Retina (tissue), 1 donor: Measurements from ENCODE around the gene PTOV1.

Source experiments
- DNase-seq: peaks from one replicate; pipeline ENCODE4 v3.0.0-alpha.2; 2016

Gene PTOV1

GRCh38 chr19:49877020-49877878 lies 26.3 kb downstream of the PTOV1 start, which contains the start of the genes AKT1S1 and TBC1D17:
Gene AKT1S1, minus strand, starts transcription at chr19:49877355. Its CDS starts 4,060 bp downstream, at chr19:49873295.
Gene TBC1D17, plus strand, starts transcription at chr19:49877702. Its CDS starts 22 bp downstream, at chr19:49877724.
- DNase-seq, result peak; percentile 100

- DNase-seq, result no peak
Measured at GRCh38 chr19:49877879-49878743, 27.2 kb downstream of the PTOV1 start.

DNA sequence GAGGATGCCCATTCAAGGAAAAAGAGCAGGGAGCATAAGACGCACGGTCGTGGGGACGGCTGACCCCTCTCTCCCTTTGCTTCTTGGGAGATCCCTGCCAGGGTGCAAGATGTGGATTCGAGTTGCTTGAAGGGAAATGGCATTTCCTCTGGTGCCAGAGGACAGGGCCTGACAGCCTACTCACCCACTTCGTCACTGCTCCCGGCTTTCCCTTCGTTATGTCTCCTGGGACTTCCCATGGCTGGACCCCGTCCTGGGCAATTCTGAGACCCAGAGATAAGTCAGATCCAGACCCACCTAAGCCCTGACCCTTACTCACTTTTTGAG lies 27.7 kb downstream of the PTOV1 start:
- DNase-seq, result no peak

DNA sequence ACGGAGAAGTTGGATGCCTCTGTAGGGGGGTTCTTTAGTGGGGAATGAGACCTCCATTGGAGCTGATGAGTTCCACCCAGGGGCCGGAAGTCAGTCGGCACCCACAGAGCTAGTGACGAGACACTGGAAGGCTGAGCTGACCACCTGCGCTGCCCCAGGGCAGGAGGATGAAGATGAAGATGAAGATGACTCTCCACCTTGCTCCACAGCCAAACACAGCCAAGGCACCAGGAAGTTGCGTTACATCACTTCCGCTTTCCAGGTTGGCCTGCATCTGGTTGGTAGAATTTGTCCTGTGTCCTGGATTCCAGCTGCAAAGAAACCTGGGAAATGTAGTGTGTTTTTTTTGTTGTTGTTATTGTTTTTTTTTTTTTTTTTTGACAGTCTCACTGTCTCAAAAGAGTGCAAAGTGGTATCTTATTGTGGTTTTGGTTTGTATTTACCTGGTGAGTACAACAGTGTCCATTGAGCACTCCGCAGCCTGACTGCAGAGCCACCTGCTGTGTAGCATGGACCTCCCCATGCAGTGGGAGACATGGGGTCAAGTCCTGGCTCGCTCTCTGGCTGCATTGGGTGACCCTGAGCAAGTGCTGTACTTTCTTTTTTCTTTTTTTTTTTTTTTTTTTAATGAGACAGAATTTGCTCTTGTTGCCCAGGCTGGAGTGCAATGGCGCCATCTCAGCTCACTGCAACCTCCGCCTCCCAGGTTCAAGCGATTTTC lies 28.4 kb downstream of the PTOV1 start:
- DNase-seq, result no peak

- DNase-seq, result no peak
Measured at GRCh38 chr19:49880162-49880869, 29.4 kb downstream of the PTOV1 start.

DNA sequence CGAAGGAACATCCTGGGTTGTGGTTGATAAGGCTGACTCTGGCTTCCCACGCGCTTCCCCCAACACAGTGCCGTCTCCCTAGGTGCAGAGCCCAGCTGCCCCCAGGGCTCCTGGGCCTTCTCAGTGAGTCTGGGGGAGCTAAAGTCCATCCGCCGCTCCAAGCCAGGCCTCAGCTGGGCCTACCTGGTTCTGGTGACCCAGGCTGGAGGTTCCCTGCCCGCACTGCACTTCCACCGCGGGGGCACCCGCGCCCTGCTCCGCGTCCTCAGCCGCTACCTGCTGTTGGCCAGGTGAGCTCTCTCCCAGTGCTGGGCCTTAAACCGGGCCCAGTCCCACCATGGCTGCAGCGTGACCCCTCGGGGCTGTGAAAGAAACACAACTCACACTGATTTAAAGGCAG lies 30.2 kb downstream of the PTOV1 start:
- no peak for DNase-seq

DNA sequence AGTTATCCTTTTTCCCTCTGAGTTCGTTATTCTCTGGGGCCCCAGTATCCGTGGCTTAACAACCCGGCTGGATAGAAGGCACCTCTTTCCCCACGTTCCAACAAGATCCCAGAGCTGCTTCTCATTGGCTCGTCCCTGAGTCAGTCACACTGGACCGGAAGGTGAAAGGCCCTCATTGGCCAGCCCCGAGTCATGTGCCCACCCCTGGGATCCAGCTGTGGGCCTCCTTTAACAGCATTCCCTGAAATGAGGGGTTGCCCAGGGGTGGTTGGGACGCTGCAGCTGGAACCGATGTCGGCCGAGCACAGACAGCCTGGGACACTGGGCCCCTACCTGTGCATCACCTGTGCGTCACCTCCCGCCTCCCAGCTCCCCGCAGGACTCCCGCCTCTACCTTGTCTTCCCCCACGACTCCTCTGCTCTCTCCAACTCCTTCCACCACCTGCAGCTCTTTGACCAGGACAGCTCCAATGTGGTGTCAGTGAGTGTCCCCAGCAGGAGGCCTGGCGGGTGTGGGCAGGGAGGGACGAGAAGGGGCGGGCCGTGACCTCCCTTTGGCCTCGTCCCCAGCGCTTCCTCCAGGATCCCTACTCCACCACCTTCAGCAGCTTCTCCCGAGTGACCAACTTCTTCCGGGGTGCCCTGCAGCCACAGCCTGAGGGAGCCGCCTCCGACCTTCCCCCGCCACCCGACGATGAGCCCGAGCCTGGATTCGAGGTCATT lies 30.9 kb downstream of the PTOV1 start:
- DNase-seq, result no peak

- no peak for DNase-seq
Measured at GRCh38 chr19:49882643-49883042, 31.7 kb downstream of the PTOV1 start.

GRCh38 chr19:49883094-49883493 lies 32.1 kb downstream of the PTOV1 start:
- DNase-seq, result no peak

DNA sequence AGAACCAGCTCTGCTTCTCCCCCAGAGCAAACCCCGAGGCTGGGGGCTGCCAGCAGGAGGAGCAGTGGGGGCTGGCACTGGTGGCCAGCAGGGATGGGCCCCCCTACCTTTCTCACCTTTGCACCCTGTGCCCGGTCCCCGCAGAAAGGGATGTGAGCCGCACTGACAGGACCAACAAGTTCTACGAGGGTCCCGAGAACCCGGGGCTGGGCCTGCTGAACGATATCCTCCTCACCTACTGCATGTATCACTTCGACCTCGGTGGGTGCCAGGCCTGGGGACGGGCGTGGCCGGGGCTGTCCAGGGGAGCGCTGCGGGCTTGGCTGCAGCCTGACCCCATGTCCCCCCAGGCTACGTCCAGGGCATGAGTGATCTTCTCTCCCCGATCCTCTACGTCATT lies 33.1 kb downstream of the PTOV1 start:
- DNase-seq, result no peak

GRCh38 chr19:49884760-49885159 lies 33.8 kb downstream of the PTOV1 start:
- no peak for DNase-seq

- DNase-seq, result no peak
Measured at GRCh38 chr19:49887037-49887664, 36.2 kb downstream of the PTOV1 start.

- no peak for DNase-seq
Measured at GRCh38 chr19:49887665-49888509, 36.9 kb downstream of the PTOV1 start.

GRCh38 chr19:49888510-49888824 lies 37.5 kb downstream of the PTOV1 start:
- no peak for DNase-seq

DNA sequence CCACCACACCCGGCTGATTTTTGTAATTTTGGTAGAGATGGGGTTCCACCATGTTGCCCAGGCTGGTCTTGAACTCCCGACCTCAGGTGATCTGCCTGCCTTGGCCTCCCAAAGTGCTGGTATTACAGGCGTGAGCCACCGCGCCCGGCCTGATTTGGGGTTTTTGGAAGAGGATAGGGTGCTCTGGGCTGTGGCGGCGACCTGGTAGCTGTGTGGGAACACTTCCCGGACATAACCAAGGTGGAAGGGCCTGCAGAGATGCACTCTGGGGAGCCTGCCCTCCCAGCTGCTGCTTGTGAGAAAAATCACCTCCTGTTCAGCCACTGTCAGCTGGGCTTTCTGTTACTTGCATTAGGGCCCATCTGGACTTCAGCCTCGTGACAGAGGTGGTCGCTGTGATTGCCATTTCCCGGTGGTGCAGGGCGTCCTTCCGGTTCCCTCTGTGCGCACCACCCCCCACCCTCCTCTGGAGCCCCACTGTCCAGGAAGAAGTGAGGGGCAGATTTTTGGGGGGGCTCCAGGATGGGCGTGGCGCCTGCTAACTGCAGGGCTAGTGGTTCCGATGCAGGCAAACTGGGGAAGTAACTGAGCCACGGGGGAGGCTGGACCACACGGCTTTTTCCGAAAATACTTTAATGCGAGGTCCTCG lies 38.2 kb downstream of the PTOV1 start:
- DNase-seq, result no peak

DNA sequence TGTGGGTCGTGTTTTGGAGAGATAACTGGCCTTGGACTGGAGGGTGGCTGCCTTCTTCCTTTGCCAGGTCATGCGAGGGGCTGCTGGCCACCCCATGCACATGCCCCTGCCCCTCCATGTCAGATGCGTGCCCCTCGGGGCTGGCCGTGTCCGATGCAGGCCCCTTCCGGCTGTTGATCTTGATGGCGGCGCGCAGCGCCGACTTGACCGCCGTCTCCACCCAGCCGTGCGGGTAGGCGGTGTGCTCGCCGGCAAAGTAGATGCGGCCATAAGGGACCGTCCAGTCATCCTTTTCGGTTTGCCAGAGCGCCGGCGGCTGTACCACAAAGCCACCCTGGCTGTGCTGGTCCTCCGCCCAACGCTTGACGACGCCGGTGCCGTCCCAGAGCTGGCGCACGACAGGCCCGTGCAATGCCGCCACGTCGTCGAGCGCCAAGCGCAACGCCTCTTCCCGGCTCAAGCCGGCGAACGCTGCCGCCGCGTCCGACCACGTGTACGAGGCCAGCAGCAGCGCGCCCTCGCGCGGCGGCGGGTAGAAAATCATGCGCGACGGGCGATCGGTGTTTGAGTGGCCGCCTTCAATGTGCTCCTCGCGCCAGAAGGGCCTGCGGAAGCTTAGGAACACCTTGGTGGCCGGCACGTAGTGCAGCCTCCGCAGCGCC lies 38.9 kb downstream of the PTOV1 start:
- DNase-seq, result peak; percentile 96

DNA sequence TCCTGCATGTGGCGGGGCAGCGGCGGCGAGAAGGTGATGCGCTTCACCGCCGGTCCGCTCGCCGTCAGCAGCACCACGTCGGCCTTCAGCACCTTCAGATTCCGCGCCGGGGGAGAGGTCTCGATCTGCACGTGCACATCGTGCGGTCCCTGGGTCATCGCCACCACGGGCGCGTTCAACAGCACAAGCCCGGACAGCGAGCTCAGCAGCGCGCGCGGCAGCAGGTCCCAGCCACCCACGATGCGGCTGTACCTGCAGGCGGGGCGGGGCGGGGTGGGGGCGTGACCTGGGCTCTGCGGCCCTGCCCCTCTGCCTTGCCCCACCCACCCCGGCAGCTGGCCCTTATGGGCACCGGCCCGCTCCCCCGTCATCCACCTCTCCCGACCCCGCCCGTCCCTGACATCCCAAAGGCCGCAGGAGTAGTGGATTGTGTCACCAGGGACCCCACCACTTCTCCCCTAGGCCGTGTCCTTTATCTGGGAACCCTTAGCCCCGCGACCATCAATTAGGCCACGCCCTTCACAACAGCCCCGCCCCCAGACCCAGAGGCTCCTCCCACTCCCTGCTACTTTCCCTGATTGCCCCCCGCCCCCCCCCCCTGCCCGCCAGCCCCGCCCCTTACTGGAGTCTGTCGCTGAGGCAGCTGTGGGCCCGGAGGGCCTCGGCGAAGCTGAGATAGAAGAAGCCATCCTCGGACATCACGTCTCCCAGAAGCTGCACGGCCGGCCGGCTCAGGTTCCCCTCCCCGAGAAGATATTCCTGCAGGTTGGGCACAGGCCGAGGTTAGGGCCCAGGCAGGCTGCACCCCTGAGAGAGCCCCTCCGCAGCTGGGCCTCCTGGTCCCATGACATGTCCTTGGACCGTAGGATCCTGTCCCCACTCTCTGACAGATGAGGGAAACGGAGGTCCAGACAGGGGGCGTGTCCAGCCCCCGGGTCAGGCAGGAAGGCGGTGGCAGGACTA lies 39.7 kb downstream of the PTOV1 start:
- DNase-seq, result peak; percentile 62

DNA sequence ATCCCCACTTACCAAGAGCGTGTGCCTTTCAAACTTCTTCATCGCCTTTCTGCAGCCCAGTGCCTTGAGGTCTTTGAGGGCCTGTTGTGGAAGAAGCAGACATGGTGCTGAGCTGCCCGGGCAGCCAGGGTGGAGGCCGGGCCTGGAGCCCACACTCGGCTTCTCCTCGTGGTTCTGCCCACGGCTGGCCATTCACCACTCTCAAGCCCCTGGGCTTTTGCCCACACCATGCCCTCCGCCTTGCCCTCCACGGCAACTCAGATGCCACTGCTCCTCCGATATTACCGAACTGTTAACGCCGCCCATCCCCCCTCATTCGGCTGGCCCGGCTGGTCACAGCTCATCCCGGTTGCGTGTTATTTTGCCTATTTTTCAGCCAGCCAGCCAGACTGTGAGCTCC lies 40.4 kb downstream of the PTOV1 start:
- DNase-seq, result no peak
